GM21723 (cell line): ENCODE results near the gene ZFYVE21.

ENCODE experiments used
- ATAC-seq: cut with Tn5 transposase; IDR thresholded peaks from one replicate; pipeline ENCODE4 v1.9.1; 2021; ENCODE audit warnings: mild to moderate bottlenecking, moderate library complexity; ENCODE audit not compliant: unreplicated experiment

The ZFYVE21 gene

DNA sequence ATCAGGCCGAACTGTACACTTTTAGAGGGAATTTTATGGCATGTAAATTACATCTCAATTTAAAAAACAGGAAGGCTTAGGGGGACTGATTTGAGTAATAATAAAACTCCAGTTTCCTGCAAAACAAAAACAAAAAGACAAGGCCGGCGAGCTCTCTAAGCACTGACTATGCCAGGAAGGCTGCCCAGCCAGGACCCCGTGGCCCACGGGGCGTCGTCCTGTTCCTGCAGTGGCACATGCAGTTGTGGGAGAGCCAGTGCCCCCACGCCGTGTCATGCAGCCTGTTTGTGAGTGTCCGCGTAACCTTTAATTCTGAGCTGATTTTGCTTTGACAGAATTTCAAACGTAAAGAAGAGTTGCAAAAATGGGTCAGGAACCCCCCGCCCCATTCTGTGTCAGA lies 10.9 kb upstream of the ZFYVE21 start:
- ATAC-seq, result no peak

DNA sequence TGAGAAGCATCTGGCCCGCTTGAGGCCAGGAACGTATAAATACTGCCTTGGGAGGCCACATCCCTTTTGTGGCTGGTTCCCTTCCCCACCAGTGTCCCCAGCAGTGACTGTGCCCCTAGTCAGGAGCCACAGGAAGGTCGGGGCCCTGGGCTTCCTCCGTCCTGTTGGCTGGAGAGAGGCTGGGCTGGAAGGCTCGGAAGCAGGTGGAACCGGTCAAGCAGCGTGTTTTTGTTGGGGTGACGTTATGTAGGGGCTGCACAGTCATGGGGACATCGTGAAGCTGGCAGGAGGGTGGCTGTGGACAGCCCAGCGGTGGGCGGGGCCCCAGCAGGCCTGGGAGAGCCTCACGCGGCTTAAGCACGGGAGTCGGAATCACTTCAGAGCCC lies 10.5 kb upstream of the ZFYVE21 start:
- no peak for ATAC-seq

DNA sequence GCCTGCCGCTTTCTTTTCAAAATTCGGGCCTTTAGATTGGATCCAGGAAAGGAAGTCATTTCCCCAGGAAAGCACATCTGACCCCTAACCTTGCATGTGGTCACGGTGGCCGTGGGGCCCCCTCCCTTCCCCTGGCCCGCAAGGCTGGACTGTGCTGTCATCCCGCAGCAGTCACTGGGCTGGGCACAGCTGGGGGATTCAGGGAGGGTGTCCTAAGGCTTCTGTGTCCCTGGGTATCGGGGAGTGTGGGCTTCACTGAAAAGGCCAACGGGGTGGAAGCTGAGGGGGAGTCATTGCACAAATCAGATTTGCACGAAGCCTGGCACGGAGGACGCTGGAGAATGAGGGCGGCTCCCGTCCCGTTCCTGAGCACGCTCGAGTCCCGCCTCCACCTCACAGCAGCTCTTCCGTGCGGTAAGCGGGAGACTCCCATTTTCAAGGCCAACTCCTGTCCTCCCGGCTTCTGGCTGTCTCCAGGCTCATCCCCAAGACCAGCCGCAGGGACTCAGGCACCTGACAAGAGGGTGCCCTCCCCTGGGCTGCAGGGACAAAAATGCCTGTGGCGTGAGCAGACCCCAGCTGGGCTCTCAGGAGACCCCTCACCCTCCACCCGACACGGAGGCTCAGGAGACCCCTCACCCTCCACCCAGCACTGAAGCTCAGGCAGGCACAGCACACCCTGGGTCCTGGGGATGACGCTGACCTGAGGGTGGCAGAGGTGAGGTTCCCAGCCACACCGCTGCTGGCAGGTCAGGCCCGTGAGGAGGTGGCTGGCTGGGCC lies 9.9 kb upstream of the ZFYVE21 start:
- no peak for ATAC-seq

DNA sequence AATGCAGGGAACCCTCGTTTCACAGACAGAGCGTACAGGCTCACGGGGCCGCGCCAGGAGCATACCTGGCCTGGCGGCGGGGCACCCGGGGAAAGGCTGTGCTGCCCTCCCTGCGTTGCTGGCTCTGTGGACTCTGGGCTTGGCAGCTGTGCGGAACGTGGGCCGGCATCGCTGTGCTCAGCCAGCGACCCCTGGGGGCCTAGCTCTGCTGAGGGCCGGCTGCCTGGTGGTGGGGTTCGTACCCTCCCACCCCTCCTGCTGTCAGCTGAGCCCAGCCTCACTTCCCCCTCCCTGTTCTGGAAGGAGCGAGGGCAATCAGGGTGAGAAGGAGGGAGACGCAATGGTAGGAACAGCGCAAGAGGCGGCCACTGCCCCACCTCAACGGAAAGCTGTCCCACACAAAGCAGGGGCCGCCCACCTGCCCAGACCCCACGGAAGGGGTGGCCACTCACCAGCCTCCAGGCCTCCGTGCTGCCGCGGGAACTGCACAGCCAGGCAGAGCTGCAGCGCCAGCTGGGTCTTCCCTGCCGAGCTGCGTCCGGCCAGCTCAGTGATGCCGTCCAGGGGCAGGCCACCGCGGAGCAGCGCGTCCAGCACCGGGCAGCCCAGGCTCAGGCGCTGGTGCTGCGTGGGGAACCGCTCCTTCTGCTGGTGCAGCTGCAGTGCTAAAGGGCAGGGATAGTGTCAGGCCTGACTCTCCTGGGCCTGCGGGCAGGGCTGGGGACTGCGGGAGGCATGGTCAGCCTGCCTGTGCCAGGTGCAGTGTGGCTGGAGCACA lies 8.9 kb upstream of the ZFYVE21 start:
- no peak for ATAC-seq

DNA sequence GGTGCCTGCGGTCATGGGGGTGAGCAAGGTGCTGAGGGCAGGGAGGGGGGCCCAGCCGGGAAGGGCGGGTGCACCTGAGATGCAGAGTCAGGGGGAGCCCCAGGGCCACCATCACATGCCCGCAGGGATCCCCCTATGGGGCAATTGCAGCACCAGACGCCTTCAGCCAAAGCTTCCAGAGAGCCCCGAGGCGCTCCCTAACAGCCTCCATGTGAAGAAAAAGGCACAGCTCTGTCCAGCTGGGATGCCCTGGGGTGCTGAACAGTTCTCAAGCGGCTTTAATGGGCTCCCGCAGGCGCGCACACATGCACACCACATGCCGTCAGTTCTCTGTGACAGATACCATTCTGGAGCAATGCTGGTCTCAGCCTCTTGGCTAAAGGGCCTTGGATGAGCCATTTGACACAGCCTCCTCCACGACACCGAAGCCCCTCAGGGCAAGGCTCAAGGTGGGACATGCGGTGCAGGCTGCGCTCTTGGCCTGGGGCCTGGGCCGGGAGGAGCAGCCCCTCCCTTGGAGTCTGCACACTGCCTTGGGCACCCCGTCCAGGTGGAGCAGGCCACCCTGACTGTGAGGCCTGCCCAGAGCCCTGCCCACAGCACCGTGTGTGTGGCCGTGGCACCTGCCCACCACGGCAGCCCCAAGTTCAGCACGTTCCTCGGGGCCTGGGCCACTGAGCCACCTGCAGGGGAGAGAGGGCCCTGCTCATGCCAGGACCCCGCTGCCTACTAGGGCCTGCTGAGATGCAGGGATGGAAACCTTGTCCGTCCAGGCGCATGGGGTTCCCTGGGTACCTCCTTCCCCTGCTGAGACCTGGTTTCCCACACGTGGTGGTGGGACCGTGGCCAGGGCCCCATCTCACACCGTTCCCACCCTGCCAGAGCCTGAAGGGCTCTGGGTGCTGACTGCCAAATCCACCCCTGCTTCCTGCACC lies 8.0 kb upstream of the ZFYVE21 start:
- ATAC-seq, result no peak

DNA sequence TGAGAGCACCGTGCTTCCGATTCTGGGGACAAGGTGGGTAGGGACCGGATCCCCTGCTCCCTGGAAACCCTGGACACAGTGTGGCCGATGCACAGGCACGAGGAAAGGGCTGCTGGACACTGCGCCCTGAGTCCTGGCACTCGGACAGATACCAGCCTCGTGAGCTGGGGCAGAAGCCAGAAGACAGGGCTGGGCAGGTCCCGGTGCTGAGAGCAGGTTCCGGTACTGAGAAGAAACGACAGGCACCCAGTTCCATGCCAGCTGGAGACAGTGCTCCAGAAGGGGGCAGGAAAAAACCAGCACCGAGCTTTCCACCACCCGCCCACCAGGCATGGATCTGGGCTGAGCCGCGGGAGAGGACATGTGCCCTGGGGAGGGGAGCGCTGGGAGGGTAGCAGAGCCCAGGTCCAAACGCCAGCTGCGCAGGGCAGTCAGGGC lies 6.8 kb upstream of the ZFYVE21 start:
- no peak for ATAC-seq

DNA sequence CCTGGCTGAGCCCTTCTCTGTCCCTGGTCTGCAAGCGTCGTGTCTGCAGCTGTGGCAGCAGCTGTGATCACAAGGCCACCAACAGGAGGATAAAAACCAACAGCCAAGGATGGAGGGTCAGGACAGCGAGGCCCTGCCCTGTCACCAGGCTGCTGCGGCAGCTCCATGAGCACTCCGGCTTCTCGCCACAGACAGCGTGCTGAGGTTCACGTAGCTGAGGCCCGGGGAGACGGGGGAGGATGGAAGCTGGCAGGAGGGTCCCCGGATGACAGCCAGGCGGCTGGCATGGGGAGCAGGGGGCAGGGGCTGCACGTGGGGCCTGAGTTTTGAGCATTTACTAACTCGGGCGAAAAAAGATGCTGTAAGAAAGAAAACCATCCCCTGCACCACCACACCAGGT lies 5.8 kb upstream of the ZFYVE21 start:
- no peak for ATAC-seq

DNA sequence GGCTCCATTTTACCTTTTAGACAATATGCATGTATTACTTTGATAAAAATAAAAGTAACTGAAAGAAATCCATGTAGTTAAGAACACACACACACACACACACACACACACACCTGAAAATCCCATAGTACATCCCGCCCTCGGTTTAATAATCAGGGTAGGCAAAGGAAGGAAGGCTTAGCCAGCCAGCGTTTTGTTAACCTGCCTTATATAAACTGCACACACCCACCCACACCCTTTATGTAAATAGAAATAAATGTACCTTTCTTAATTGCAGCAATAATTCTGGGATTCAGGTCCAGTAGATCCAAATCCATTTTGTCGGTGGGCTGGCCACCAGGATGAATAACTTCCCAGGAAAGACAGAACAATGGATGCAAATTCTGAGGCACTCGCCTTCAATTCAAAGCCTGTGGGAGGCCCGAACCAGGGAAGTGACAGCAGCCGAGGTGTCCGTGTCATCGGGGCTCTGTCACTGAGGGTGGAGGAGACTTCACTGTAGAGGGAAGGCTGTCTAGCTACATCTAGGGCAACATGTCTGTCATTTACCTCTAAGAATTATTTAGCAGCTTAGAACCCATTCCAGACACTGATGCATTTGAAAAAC lies 4.7 kb upstream of the ZFYVE21 start:
- ATAC-seq, result no peak

DNA sequence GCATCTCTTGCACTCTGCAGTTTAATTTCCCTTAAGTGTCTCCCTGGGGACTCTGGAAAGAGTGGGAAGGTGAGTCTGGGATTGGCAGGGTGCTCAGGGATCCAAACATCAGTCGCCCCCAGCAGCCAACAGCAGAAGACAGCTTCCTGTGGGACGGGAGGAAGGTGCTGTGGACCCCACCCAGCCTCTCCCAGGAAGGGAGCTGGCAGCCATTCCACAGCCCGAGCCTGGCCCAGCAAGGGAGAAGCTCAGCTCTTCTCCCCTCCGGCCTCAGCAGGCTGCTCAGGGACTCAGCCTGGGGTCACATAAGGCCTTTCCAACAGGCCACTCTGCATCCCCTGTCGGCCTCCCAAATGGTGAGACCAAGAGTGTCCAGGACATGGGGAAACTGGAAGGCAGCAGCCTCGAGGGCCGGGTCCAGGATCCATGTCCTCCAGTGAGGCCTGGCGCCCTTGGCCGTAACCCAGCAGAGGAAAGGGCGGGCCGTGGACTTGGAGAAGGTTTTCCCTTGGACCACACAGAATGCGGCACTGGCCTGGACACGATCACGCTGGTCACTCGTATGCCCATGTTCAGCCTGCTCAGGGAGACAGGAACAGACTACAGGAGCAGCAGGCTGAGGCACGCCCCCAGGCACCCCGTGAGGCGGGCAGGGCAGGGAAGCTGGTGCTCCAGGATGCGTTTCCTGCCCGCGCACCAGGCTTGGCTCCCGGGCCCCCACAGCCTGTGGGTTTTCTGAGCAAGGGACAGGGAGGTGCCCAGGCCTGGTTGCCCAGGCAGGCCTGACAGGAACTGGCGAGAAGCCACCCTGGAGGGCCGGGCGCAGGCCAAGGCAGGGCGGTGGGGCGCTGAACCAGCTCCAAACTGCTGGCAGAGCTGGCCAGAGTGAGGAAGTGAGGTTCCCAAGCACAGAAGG lies 3.8 kb upstream of the ZFYVE21 start:
- ATAC-seq, result no peak

DNA sequence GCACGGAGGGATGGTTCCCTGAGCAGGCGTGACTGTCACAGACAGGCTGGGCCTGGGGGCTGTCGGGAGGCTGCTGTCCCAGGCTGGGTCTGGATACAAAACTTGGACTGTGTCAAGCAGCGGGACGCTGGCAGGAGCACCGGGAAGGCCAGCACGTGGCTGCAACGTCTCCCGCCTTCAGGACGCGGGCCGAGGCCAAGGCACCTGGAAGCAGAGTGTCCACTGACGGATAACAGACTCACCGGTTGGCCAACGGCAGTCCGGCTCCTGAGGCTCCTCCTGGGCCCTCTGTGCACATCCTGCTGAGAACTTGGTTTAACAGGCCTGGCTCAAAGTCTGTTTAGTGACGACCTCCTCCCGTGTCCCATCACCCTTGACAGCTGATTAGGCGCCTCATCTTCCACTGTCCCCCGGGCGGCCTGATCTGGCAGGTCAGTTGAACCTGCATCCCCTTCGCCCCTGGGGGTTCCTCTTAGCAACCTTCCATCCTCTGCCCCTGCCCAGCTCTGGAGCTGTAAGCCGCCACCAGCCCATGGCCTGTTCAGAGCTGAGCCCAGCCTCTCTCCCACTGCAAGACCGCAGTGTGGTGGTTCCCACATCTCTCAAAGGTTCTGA lies 2.9 kb upstream of the ZFYVE21 start:
- ATAC-seq, result no peak

DNA sequence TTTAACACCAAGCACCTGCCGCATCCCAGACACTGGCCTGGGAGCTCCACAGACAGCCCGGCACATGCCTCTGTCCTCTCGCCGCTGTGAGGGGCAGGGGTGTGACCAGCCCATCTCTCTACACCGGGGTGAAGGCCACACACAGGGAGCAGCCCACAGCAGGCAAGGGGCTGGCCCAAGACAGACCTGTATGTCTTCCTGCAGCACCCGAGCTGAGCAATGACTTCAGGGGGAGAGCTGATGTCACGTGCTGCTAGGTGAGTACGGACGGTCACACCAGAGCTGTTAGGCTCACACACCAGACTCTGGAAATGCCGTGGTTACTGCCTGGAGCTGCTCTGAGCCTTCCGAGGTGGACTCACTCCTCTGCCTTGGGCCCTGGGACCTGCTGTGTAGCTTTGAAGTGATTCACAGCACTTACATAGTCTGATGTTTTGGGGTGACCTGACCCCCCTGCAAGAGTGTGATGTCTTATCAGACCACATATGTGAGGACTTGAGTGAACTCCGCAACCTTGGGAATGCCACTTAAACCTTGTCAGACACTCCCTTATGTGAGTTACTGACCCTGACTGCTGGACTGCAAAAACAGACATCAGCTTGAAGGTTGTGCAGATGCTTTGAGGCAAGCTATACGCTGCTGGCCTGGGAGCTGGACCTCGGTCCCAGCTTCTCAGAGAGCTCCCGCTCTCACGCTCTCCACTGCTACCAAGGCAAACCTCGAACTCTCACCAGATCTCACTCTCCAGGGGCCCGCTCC lies 2.1 kb upstream of the ZFYVE21 start:
- no peak for ATAC-seq

DNA sequence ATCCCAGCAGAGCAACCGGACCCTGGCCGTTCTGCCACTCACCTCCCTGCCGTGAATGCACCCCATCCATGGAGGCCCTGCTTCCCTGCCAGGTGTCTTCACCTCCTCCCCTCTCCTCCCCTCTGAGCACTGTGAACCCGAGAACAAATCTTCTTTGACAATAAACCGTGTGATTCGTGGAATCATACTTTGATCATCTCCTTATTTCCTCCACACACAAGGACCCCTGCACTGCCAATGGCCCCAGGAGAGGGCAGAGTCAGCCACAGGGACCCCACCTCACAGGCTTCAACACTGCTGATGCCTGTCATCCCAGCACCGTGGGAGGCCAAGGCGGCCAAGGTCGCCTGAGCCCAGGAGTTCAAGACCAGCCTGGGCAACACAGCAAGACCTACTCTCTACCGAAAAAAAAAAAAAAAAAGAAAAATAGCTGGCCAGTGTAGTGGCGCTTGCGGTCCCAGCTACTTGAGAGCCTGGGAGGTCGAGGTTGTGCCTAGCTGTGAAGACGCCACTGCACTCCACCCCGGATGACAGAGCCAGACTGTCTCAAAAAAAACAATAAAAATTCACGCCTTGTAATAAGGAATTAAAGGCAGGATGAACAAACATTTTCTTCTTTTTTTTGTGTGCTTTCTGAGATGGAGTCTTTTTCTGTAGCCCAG lies 1.4 kb upstream of the ZFYVE21 start:
- no peak for ATAC-seq

DNA sequence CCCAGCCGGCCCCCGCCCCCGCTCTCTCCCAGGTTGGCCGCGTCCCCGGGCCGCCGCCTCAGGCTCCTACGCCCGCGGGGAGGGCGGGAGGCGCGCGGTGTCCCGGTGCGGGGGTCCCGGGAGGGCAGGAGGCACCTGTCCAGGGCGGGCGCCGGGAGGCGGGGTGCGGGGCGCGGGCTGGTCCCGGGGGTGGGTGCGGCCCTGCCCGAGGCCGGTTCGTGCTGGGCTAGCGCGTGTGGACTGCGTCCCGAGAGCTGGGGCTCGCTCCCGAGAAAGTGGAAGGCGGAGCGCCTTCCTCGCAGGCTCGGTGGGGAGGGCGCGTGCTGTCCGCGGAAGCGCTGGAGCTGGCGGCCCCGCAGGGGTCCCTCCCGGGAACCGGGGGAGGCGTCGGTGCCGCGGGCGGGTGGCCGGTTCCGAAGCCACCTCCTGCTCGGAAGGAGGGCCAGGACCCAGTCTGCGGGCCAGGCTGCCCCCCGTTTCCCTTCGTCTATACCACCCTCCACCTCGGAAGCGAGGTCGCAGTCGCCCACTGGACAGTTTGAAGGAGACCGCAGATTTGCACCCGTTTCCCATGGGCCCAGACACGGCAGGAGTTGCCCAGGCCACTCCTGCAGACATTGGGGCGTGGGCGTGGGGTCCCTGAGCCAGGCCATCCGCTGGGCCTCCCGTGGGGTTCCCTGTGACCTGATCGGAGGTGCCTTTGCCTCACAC lies 636 bp downstream of the ZFYVE21 start:
- peak; percentile 4 for ATAC-seq

DNA sequence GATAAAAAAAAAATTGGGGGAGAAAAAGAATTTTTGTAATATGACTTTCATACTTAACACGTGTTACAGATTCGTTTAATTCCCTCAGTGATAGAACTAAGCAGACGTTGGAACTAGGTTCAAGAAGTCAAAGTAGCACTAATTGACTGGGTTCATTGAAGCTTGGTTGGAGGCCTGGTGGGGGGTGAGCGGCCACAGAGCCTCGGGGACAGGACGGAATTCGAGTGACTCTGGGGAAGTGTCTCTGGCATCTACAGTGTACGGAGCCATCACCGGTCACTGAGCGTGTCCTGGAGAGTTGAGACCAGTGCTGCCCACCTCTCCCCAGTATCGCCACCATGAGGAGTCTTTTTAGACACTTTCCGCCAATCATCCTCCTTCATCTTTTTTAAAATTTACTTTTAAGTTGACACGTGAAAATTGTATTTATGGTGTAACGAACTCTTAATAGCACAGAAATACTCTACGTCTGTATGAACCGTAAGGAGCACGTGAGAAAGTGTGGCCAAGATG lies 1.3 kb downstream of the ZFYVE21 start:
- ATAC-seq, result no peak

DNA sequence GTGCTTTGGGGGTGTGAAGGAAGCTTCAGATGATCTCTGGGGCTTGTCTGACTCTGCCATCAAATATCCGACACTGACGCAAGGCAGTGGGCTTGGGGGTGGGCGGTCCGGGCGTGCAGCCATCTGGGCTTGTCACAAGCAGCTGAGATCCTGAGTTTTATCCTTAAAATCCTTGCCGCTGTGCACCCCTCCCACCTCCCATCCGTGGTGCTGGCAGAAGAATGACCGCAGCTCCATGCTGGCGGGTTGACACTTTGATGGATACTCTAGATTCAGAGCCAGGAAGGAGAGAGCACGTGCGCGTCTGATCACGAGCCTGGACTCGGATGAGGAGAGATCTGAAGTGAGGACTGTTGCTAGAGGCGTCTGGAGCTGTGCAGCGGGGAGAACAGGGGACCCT lies 3.0 kb downstream of the ZFYVE21 start:
- ATAC-seq, result no peak

DNA sequence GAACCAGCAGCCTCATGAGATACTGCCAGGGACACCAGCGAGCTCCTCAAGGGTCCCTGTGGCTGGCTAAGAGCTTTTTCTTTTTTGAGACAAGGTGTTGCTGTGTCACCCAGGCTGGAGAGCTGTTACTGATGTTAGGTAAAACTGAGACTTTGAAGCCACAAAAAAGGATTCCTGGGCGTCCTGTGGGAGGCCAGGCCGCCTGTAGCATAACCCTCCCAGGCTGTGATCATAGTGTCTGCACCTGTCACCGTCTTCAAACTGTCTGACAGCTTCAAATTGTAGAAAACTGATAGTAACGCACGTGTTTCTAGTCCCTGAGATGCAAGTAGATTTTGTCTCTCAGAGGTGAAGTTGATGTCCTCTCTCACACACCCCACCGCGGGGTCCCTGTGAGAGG lies 4.1 kb downstream of the ZFYVE21 start:
- ATAC-seq, result no peak
